Astrocyte (in vitro differentiated cells and primary cell): ENCODE results near the gene ABCC10. TPM values are rescaled to one million over a fixed set of nuclear protein-coding genes. Genes with fewer than 3 reads are reported as not detected.

ENCODE experiments used
- DNase-seq: peaks from one replicate; pipeline ENCODE4 v3.0.0-alpha.2; 2010; ENCODE audit warnings: low read depth
- FAIRE-seq: peaks from 2 replicates; lab custom pipeline; 2011; peaks lifted over from hg19 to GRCh38; lab: Jason Lieb, UNC
- H2AFZ ChIP-seq: 2 replicates; pipeline ENCODE4 v1.6.0; 2012; ENCODE audit warnings: low read depth, low read length, inconsistent platforms
- H3K27ac ChIP-seq: 2 replicates; pipeline ENCODE4 v1.5.1; 2011; ENCODE audit warnings: low read depth, low read length, inconsistent platforms
- H3K27me3 ChIP-seq: 2 replicates; pipeline ENCODE4 v1.6.0; 2011; ENCODE audit warnings: low read length, inconsistent platforms; ENCODE audit not compliant: insufficient read depth
- H3K36me3 ChIP-seq: 2 replicates; pipeline ENCODE4 v1.5.1; 2011; ENCODE audit warnings: low read length, inconsistent platforms; ENCODE audit not compliant: insufficient read depth
- H3K4me1 ChIP-seq: 2 replicates; pipeline ENCODE4 v1.5.1; 2011; ENCODE audit warnings: low read length, inconsistent platforms; ENCODE audit not compliant: insufficient read depth
- H3K4me2 ChIP-seq: 2 replicates; pipeline ENCODE4 v1.6.0; 2012; ENCODE audit warnings: low read length, inconsistent platforms
- H3K4me3 ChIP-seq: 2 replicates; pipeline ENCODE4 v1.5.1; 2011; ENCODE audit warnings: low read depth, mild to moderate bottlenecking, low read length, inconsistent platforms; ENCODE audit not compliant: insufficient read depth
- H3K79me2 ChIP-seq: 2 replicates; pipeline ENCODE4 v1.6.0; 2012; ENCODE audit warnings: mild to moderate bottlenecking, low read length, inconsistent platforms; ENCODE audit not compliant: insufficient read depth
- H3K9ac ChIP-seq: 2 replicates; pipeline ENCODE4 v1.6.0; 2012; ENCODE audit warnings: mild to moderate bottlenecking, low read length, inconsistent platforms
- H3K9me3 ChIP-seq: 2 replicates; pipeline ENCODE4 v1.5.1; 2012; ENCODE audit warnings: low read depth, mild to moderate bottlenecking, low read length, inconsistent platforms; ENCODE audit not compliant: insufficient read depth
- H4K20me1 ChIP-seq: 2 replicates; pipeline ENCODE4 v1.6.0; 2012; ENCODE audit warnings: low read length, inconsistent platforms; ENCODE audit not compliant: insufficient read depth
- H3K27ac Mint-ChIP-seq: one replicate; pipeline ENCODE4 v1.8.0; 2021; ENCODE audit warnings: mild to moderate bottlenecking, mixed read lengths; ENCODE audit not compliant: unreplicated experiment
- H3K27me3 Mint-ChIP-seq: one replicate; pipeline ENCODE4 v1.8.0; 2021; ENCODE audit warnings: low read depth, mixed read lengths; ENCODE audit not compliant: unreplicated experiment
- H3K36me3 Mint-ChIP-seq: one replicate; pipeline ENCODE4 v1.8.0; 2021; ENCODE audit warnings: low read depth, mixed read lengths; ENCODE audit not compliant: unreplicated experiment
- H3K4me1 Mint-ChIP-seq: one replicate; pipeline ENCODE4 v1.8.0; 2021; ENCODE audit warnings: low read depth, mixed read lengths; ENCODE audit not compliant: unreplicated experiment
- H3K4me3 Mint-ChIP-seq: one replicate; pipeline ENCODE4 v1.8.0; 2021; ENCODE audit warnings: mild to moderate bottlenecking, moderate library complexity, mixed read lengths; ENCODE audit not compliant: unreplicated experiment
- H3K9me3 Mint-ChIP-seq: one replicate; pipeline ENCODE4 v1.8.0; 2021; ENCODE audit warnings: mild to moderate bottlenecking, mixed read lengths; ENCODE audit not compliant: unreplicated experiment
- EZH2 ChIP-seq: IDR thresholded peaks from 2 replicates; pipeline ENCODE4 v1.6.1; 2012; ENCODE audit warnings: mild to moderate bottlenecking, low read length, inconsistent platforms; ENCODE audit not compliant: insufficient read depth
- total RNA-seq: library from RNA; stranded (reverse); gene quantifications from 2 replicates; pipeline ENCODE4 v1.2.1, GENCODE V29; 2021
- TF ChIP-seq, protein P1 (sequence below): IDR thresholded peaks from 2 replicates; pipeline ENCODE4 v1.5.1; 2011; ENCODE audit warnings: low read depth, mild to moderate bottlenecking, inconsistent platforms, low read length, moderate library complexity; ENCODE audit not compliant: insufficient read depth

Gene ABCC10
- total RNA-seq, 1 donor from 2014 or later: 37.2 TPM

- H3K27ac Mint-ChIP-seq: no peak overlapping the region
- TF ChIP-seq, protein P1, sequence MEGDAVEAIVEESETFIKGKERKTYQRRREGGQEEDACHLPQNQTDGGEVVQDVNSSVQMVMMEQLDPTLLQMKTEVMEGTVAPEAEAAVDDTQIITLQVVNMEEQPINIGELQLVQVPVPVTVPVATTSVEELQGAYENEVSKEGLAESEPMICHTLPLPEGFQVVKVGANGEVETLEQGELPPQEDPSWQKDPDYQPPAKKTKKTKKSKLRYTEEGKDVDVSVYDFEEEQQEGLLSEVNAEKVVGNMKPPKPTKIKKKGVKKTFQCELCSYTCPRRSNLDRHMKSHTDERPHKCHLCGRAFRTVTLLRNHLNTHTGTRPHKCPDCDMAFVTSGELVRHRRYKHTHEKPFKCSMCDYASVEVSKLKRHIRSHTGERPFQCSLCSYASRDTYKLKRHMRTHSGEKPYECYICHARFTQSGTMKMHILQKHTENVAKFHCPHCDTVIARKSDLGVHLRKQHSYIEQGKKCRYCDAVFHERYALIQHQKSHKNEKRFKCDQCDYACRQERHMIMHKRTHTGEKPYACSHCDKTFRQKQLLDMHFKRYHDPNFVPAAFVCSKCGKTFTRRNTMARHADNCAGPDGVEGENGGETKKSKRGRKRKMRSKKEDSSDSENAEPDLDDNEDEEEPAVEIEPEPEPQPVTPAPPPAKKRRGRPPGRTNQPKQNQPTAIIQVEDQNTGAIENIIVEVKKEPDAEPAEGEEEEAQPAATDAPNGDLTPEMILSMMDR: no peak
- no peak for TF ChIP-seq EZH2
- no peak for FAIRE-seq
Measured at GRCh38 chr6:43434001-43434840, 6.9 kb downstream of the ABCC10 start.

DNA sequence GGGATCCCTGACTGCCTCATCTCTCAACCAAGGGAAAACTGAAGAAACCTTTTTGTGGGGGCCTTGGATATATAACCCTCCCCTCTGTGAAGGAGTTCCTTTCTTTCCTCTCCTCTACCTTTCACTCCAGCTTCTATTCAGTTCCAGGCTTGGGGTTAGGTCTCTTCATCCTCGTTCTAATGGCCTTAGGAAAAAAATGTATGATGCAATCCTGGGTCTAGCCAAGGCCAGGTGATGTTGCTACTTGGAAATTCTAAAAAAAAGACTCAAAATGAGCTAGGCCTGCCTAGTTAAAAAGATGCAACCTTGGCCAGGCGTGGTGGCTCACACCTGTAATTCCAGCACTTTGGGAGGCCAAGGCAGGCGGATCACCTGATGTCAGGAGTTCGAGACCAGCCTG is 7.6 kb downstream of the ABCC10 start:
- Histone ChIP-seq H3K9ac (no peak overlapping the region), H3K4me2 (no peak overlapping the region)
- FAIRE-seq: no peak

More at GRCh38 chr6:43434001-43434840, 6.9 kb downstream of the ABCC10 start:
- H3K27me3 ChIP-seq: no peaks in the 10 kb centered on the region
- Mint-ChIP-seq H3K27me3 (no peaks in the 10 kb centered on the region), H3K4me3 (no peak overlapping the region), H3K4me1 (peaks cover 16% of the 10 kb centered on the region), H3K36me3 (peaks cover 27% of the 10 kb centered on the region), H3K9me3 (no peaks in the 10 kb centered on the region)
- H3K9me3 ChIP-seq: no peaks in the 10 kb centered on the region
- H3K4me3 ChIP-seq: no peak overlapping the region
- H3K4me1 ChIP-seq: peaks cover 14% of the 10 kb centered on the region
- H3K36me3 ChIP-seq: no peaks in the 10 kb centered on the region
- H4K20me1 ChIP-seq: peaks cover 14% of the 10 kb centered on the region
- no peak overlapping the region for H3K27ac ChIP-seq
- H3K79me2 ChIP-seq: peaks cover 14% of the 10 kb centered on the region
- DNase-seq: no peak
- H3K4me2 ChIP-seq: no peak overlapping the region
- H3K9ac ChIP-seq: no peak overlapping the region
- H2AFZ ChIP-seq: no peak overlapping the region

More for the DNA sequence above, 7.6 kb downstream of the ABCC10 start:
- Mint-ChIP-seq H3K9me3 (no peaks in the 10 kb centered on the region), H3K4me1 (peaks cover 16% of the 10 kb centered on the region), H3K27me3 (no peaks in the 10 kb centered on the region), H3K4me3 (no peak overlapping the region), H3K36me3 (peaks cover 27% of the 10 kb centered on the region), H3K27ac (no peak overlapping the region)
- H3K4me1 ChIP-seq: peaks cover 14% of the 10 kb centered on the region
- no peak overlapping the region for H3K27ac ChIP-seq
- no peaks in the 10 kb centered on the region for H3K27me3 ChIP-seq
- H3K9me3 ChIP-seq: no peaks in the 10 kb centered on the region
- DNase-seq: no peak
- no peaks in the 10 kb centered on the region for H3K36me3 ChIP-seq
- peaks cover 14% of the 10 kb centered on the region for H4K20me1 ChIP-seq
- TF ChIP-seq, protein P1: no peak
- no peak for TF ChIP-seq EZH2
- H3K4me3 ChIP-seq: no peak overlapping the region
- H3K79me2 ChIP-seq: peaks cover 6% of the 10 kb centered on the region
- H2AFZ ChIP-seq: no peak overlapping the region
